KMS-11 (cell line): Measurements from ENCODE around the gene RPLP2.

Experiments used
- H2AFZ ChIP-seq: fragments of 200-600 bp; sonication (generic); 2 replicates; pipeline ENCODE4 v1.6.1; 2016; ENCODE audit warnings: antibody characterized with exemption, mixed run types, low read depth
- H3K27ac ChIP-seq: fragments of 200-600 bp; sonication (generic); 2 replicates; pipeline ENCODE4 v1.6.1; 2016; ENCODE audit warnings: mild to moderate bottlenecking, mixed run types
- H3K27me3 ChIP-seq: fragments of 200-600 bp; sonication (generic); 2 replicates; pipeline ENCODE4 v1.6.1; 2017; ENCODE audit warnings: mild to moderate bottlenecking, low read depth, mixed run types, moderate library complexity; ENCODE audit not compliant: insufficient read depth
- H3K36me3 ChIP-seq: fragments of 200-600 bp; sonication (generic); 2 replicates; pipeline ENCODE4 v1.6.1; 2017; ENCODE audit warnings: mild to moderate bottlenecking, mixed run types; ENCODE audit not compliant: insufficient read depth
- H3K4me1 ChIP-seq: fragments of 200-600 bp; sonication (generic); 2 replicates; pipeline ENCODE4 v1.6.1; 2016; ENCODE audit warnings: mild to moderate bottlenecking, low read depth, mixed run types; ENCODE audit not compliant: poor library complexity, severe bottlenecking
- H3K4me2 ChIP-seq: fragments of 200-600 bp; sonication (generic); 2 replicates; pipeline ENCODE4 v1.7.0; 2016; ENCODE audit warnings: mild to moderate bottlenecking, mixed run types
- H3K4me3 ChIP-seq: fragments of 200-600 bp; sonication (generic); IDR thresholded peaks from 2 replicates; pipeline ENCODE4 v1.6.1; 2017; ENCODE audit warnings: low read depth, low read length, mixed read lengths; ENCODE audit not compliant: insufficient read depth
- H3K79me2 ChIP-seq: fragments of 200-600 bp; sonication (generic); 2 replicates; pipeline ENCODE4 v1.6.1; 2016; ENCODE audit warnings: low read depth, mixed run types; ENCODE audit not compliant: insufficient read depth
- H3K9ac ChIP-seq: fragments of 200-600 bp; sonication (generic); 2 replicates; pipeline ENCODE4 v1.6.1; 2016; ENCODE audit warnings: mild to moderate bottlenecking, mixed run types
- H4K20me1 ChIP-seq: fragments of 200-600 bp; sonication (generic); 2 replicates; pipeline ENCODE4 v1.6.1; 2016; ENCODE audit warnings: mild to moderate bottlenecking, mixed run types; ENCODE audit not compliant: insufficient read depth
- CTCF ChIP-seq: fragments of 200-600 bp; sonication (generic); conservative IDR thresholded peaks from 2 replicates; pipeline ENCODE4 v1.6.1; 2017; ENCODE audit warnings: low read depth, mild to moderate bottlenecking, antibody characterized with exemption, low read length, moderate library complexity, mixed read lengths

Gene RPLP2

GRCh38 chr11:791658-792534 lies 17.9 kb upstream of the RPLP2 start:
- H3K27ac ChIP-seq = no peak overlapping the region
- 0 out of 2 replicates have a peak, but pooled peaks cover 4% of the 10 kb centered on the region for H3K79me2 ChIP-seq
- no peak for TF ChIP-seq CTCF
- H3K36me3 ChIP-seq = no peaks in the 10 kb centered on the region
- peaks cover 16% of the 10 kb centered on the region for H3K4me1 ChIP-seq
- no peak overlapping the region for H2AFZ ChIP-seq
- no peak overlapping the region for H3K4me3 ChIP-seq
- no peaks in the 10 kb centered on the region for H3K27me3 ChIP-seq
- no peaks in the 10 kb centered on the region for H4K20me1 ChIP-seq
- H3K9ac ChIP-seq = no peak overlapping the region
- no peak overlapping the region for H3K4me2 ChIP-seq

- Histone ChIP-seq H3K4me3 (no peak overlapping the region), H3K4me1 (peaks cover 16% of the 10 kb centered on the region), H3K9ac (no peak overlapping the region), H3K27ac (no peak overlapping the region), H3K36me3 (no peaks in the 10 kb centered on the region), H3K79me2 (0 out of 2 replicates have a peak, but pooled peaks cover 4% of the 10 kb centered on the region), H3K27me3 (no peaks in the 10 kb centered on the region), H3K4me2 (no peak overlapping the region), H2AFZ (no peak overlapping the region), H4K20me1 (no peaks in the 10 kb centered on the region)
- no peak for TF ChIP-seq CTCF
These were observed 17.3 kb upstream of the RPLP2 start for GRCh38 chr11:792535-792821.

- Histone ChIP-seq H3K9ac (no peak overlapping the region), H3K79me2 (0 out of 2 replicates have a peak, but pooled peaks cover 4% of the 10 kb centered on the region), H3K36me3 (no peaks in the 10 kb centered on the region), H3K4me1 (peaks cover 16% of the 10 kb centered on the region), H2AFZ (no peak overlapping the region), H3K4me3 (no peak overlapping the region), H3K27ac (no peak overlapping the region), H4K20me1 (no peaks in the 10 kb centered on the region), H3K27me3 (no peaks in the 10 kb centered on the region), H3K4me2 (no peak overlapping the region)
- no peak for TF ChIP-seq CTCF
These were observed 16.9 kb upstream of the RPLP2 start for GRCh38 chr11:792873-793272.

GRCh38 chr11:793556-793955 lies 16.2 kb upstream of the RPLP2 start:
- no peak overlapping the region for H3K9ac ChIP-seq
- no peak overlapping the region for H3K27ac ChIP-seq
- 0 out of 2 replicates have a peak, but pooled peaks cover 4% of the 10 kb centered on the region for H3K79me2 ChIP-seq

More at GRCh38 chr11:793556-793955, 16.2 kb upstream of the RPLP2 start:
- Histone ChIP-seq H3K27me3 (no peaks in the 10 kb centered on the region), H4K20me1 (no peaks in the 10 kb centered on the region), H2AFZ (no peak overlapping the region), H3K36me3 (no peaks in the 10 kb centered on the region), H3K4me2 (no peak overlapping the region), H3K4me3 (no peak overlapping the region), H3K4me1 (peaks cover 19% of the 10 kb centered on the region)
- TF ChIP-seq CTCF = no peak
